Liver (tissue), 9 donors: ENCODE results near the gene ZNF518A. TPM values are rescaled to one million over a fixed set of nuclear protein-coding genes. Genes with fewer than 3 reads are reported as not detected.

ENCODE experiments used
- DNase-seq: peaks from one replicate; pipeline ENCODE4 v3.0.0-alpha.2; 2017; ENCODE audit warnings: low spot score
- H3K27ac ChIP-seq, 2 donors: one replicate each; pipeline ENCODE4 v1.7.0; 2013; ENCODE audit warnings: inconsistent platforms in 2 of 2, low read length in 2 of 2, control low read depth in 1 of 2, low read depth in 1 of 2, mild to moderate bottlenecking in 1 of 2
- H3K27me3 ChIP-seq, 4 donors: one replicate each; pipeline versions ENCODE4 v1.6.1 to v1.7.0; 2013; ENCODE audit warnings: low read length in 3 of 4, inconsistent platforms in 1 of 4, mild to moderate bottlenecking in 1 of 4, moderate library complexity in 1 of 4; ENCODE audit not compliant: control insufficient read depth in 4 of 4, insufficient read depth in 4 of 4
- H3K36me3 ChIP-seq, 4 donors: one replicate each; pipeline versions ENCODE4 v1.6.1 to v1.7.0; 2013; ENCODE audit warnings: low read length in 3 of 4, mild to moderate bottlenecking in 3 of 4, low read depth in 1 of 4, moderate library complexity in 1 of 4; ENCODE audit not compliant: control insufficient read depth in 4 of 4, insufficient read depth in 3 of 4
- H3K4me1 ChIP-seq, 4 donors: one replicate each; pipeline versions ENCODE4 v1.6.1 to v1.7.0; 2013; ENCODE audit warnings: low read length in 3 of 4, mild to moderate bottlenecking in 3 of 4, moderate library complexity in 1 of 4; ENCODE audit not compliant: control insufficient read depth in 4 of 4, insufficient read depth in 4 of 4
- H3K4me3 ChIP-seq, 3 donors: one replicate each; pipeline versions ENCODE4 v1.6.1 to v1.7.0; 2013; ENCODE audit warnings: low read length in 3 of 3, control low read depth in 1 of 3, low read depth in 1 of 3, mild to moderate bottlenecking in 1 of 3
- H3K9ac ChIP-seq, 2 donors: one replicate each; pipeline ENCODE4 v1.7.0; 2013; ENCODE audit warnings: low read length in 2 of 2, mild to moderate bottlenecking in 2 of 2, moderate library complexity in 2 of 2, control low read depth in 1 of 2, low read depth in 1 of 2
- H3K9me3 ChIP-seq, 4 donors: one replicate each; pipeline versions ENCODE4 v1.6.1 to v1.7.0; 2013; ENCODE audit warnings: low read length in 3 of 4; ENCODE audit not compliant: control insufficient read depth in 4 of 4
- EGR1 ChIP-seq, 2 donors: IDR thresholded peaks; 2 replicates each; pipeline ENCODE4 v1.6.1; 2016 to 2018; ENCODE audit warnings: antibody characterized with exemption in 2 of 2, low read depth in 2 of 2
- FOXA2 ChIP-seq: IDR thresholded peaks from 2 replicates; pipeline ENCODE4 v1.6.1; 2016; ENCODE audit warnings: antibody characterized with exemption
- GABPA ChIP-seq, 2 donors: IDR thresholded peaks in 1 of 2; conservative IDR thresholded peaks in 1 of 2; 2 replicates each; pipeline ENCODE4 v1.6.1; 2016; ENCODE audit warnings: antibody characterized with exemption in 2 of 2, mild to moderate bottlenecking in 1 of 2, moderate library complexity in 1 of 2
- HNF4A ChIP-seq, 2 donors: conservative IDR thresholded peaks; 2 replicates each; pipeline ENCODE4 v1.6.1; 2016; ENCODE audit warnings: antibody characterized with exemption in 2 of 2, mild to moderate bottlenecking in 2 of 2
- HNF4G ChIP-seq: IDR thresholded peaks from 2 replicates; pipeline ENCODE4 v1.6.1; 2016; ENCODE audit warnings: antibody characterized with exemption
- JUND ChIP-seq, 2 donors: IDR thresholded peaks; 2 replicates each; pipeline ENCODE4 v1.6.1; 2016; ENCODE audit warnings: antibody characterized with exemption in 2 of 2
- MAX ChIP-seq: IDR thresholded peaks from 2 replicates; pipeline ENCODE4 v1.6.1; 2016; ENCODE audit warnings: antibody characterized with exemption
- NR2F2 ChIP-seq: IDR thresholded peaks from 2 replicates; pipeline ENCODE4 v1.6.1; 2016; ENCODE audit warnings: antibody characterized with exemption
- RAD21 ChIP-seq, 2 donors: IDR thresholded peaks; 2 replicates each; pipeline ENCODE4 v1.6.1; 2016; ENCODE audit warnings: antibody characterized with exemption in 2 of 2, mild to moderate bottlenecking in 2 of 2
- RXRA ChIP-seq, 2 donors: IDR thresholded peaks; 2 replicates each; pipeline ENCODE4 v1.6.1; 2017 to 2018; ENCODE audit warnings: antibody characterized with exemption in 2 of 2, mild to moderate bottlenecking in 1 of 2
- SP1 ChIP-seq: IDR thresholded peaks from 2 replicates; pipeline ENCODE4 v1.6.1; 2018; ENCODE audit warnings: antibody characterized with exemption, mild to moderate bottlenecking
- TAF1 ChIP-seq: conservative IDR thresholded peaks from 2 replicates; pipeline ENCODE4 v1.6.1; 2016; ENCODE audit warnings: antibody characterized with exemption, mild to moderate bottlenecking
- YY1 ChIP-seq: IDR thresholded peaks from 2 replicates; pipeline ENCODE4 v1.6.1; 2016; ENCODE audit warnings: antibody characterized with exemption, mild to moderate bottlenecking
- WGBS: extraction: QIAGEN DNeasy Blood & Tissue Kit; methylation state at CpG from one replicate; pipeline ENCODE4 v1.1.7; 2013; 5-methylcytosine and 5-hydroxymethylcytosine counted together
- polyA plus RNA-seq, 2 donors: library from polyadenylated mRNA; stranded (reverse) in 1 of 2; unstranded in 1 of 2; fragments of 200-250 nt in 1 of 2; fragments of >200 nt in 1 of 2; fragmentation: Nextera tagmentation in 1 of 2; extraction: Ambion mirVana in 1 of 2; gene quantifications; one replicate each; pipeline versions ENCODE4 v1.2.1 to v1.2.3, GENCODE V29; 2013 to 2015
- total RNA-seq, 2 donors: library from RNA; depleted of rRNA; stranded (reverse); fragments of >200 nt; gene quantifications; one replicate each; pipeline ENCODE4 v1.2.3, GENCODE V29; 2014
- TF ChIP-seq, protein P1 (sequence below): IDR thresholded peaks from 2 replicates; pipeline ENCODE4 v1.6.1; 2016; ENCODE audit warnings: antibody characterized with exemption, mild to moderate bottlenecking
- TF ChIP-seq, protein P2 (sequence below): IDR thresholded peaks from 2 replicates; pipeline ENCODE4 v1.6.1; 2016; ENCODE audit warnings: antibody characterized with exemption
- TF ChIP-seq, protein P3 (sequence below): IDR thresholded peaks from 2 replicates; pipeline ENCODE4 v1.6.1; 2016; ENCODE audit warnings: antibody characterized with exemption
- donor health status: healthy.
- donor health status: healthy.
- donor health status: healthy.
- donor health status: healthy.
- donor health status: healthy.

The ZNF518A gene
- 10 to 100 TPM; 15.9 to 23.0 TPM for total RNA-seq
- polyA plus RNA-seq = 10 to 100 TPM in 1 of 2 donors, 1 to 10 TPM in 1; 1.8 to 11.3 TPM

DNA sequence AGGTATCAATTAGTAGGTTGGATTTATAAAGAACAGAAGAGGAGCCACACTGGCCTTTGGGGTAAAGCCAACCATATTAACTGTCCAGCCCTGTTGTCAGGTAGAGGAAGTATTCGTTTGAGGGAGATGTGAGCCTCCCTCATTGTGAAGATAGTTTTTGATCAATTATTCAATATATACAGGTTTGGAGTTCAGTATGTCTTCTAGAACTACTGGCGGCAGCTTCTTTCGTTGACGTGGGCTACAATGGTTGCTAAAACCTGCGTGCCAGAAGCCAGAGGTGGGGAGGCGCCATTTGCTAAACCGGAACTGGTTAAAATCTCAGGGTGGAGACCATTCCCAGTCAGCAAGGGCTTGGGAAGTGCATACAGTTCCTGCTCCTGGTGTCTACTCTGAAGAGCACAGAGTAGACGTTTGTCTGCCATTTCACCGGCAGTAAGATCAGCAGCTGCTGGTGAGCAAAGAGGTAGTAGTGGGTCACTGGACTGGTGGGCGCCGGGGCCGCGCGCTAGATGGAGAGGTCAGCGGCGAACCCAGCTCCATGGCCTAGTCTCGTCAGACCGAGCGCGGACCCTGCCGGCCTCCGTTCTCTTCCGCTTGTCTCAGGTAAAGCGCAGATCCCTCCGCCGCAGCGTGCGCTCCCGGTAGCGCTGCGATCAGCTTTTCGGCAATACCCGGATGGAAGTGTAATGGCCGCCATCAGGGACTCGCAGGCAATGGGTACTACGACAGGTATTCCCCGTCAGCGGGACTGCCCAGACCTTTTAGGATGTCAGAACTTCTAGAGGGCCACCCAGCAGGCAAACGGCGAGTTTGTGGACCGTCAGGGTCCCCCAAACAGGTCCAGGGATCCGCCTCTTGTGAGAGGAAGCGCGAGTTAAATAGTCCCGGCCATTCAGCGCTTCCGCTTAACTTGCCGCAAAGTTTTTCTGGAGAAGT, at the start of gene ZNF518A:
TSS of gene ZNF518A (plus strand) at position 911 of the 939 bp plus-strand sequence. CDS start 26,026 bp downstream, outside the sequence.
- WGBS = 10% methylated on average over 48 of the region's 48 CpGs
- Histone ChIP-seq H3K4me3 (peak within 1 kb of the TSS; percentile 82 to 99 (median 84)), H3K27me3 (peaks cover 0 to 4% (median 1%) of the 10 kb centered on the region in 4 donors), H3K27ac (peak within 1 kb of the TSS; percentile 87 to 95), H3K36me3 (peaks cover 0 to 15% (median 3%) of the 10 kb centered on the region in 4 donors), H3K9me3 (peaks cover 0 to 8% (median under 1%) of the 10 kb centered on the region in 4 donors), H3K9ac (peak within 1 kb of the TSS; percentile 28 to 77), H3K4me1 (peaks cover 0 to 17% (median 10%) of the 10 kb centered on the region in 4 donors)
- TF ChIP-seq GABPA (IDR thresholded peaks at IDR 0.05 in 1 of 2, conservative IDR thresholded peaks at IDR 0.05 in 1 of 2) (peak; percentile 63 to 95), RXRA (IDR thresholded peaks at IDR 0.05) (peak in 1 of 2 donors; percentile 21), YY1 (peak; percentile 99), FOXA2 (no peak), MAX (peak; percentile 94), NR2F2 (peak; percentile 3), HNF4G (no peak), TAF1 (no peak), SP1 (peak; percentile 22), HNF4A (conservative IDR thresholded peaks at IDR 0.05) (peak; percentile 6 to 13), JUND (IDR thresholded peaks at IDR 0.05) (no peak), EGR1 (IDR thresholded peaks at IDR 0.05; ENCODE audit: low read depth in 2 of 2) (peak; percentile 14 to 51)
- TF ChIP-seq, protein P1, sequence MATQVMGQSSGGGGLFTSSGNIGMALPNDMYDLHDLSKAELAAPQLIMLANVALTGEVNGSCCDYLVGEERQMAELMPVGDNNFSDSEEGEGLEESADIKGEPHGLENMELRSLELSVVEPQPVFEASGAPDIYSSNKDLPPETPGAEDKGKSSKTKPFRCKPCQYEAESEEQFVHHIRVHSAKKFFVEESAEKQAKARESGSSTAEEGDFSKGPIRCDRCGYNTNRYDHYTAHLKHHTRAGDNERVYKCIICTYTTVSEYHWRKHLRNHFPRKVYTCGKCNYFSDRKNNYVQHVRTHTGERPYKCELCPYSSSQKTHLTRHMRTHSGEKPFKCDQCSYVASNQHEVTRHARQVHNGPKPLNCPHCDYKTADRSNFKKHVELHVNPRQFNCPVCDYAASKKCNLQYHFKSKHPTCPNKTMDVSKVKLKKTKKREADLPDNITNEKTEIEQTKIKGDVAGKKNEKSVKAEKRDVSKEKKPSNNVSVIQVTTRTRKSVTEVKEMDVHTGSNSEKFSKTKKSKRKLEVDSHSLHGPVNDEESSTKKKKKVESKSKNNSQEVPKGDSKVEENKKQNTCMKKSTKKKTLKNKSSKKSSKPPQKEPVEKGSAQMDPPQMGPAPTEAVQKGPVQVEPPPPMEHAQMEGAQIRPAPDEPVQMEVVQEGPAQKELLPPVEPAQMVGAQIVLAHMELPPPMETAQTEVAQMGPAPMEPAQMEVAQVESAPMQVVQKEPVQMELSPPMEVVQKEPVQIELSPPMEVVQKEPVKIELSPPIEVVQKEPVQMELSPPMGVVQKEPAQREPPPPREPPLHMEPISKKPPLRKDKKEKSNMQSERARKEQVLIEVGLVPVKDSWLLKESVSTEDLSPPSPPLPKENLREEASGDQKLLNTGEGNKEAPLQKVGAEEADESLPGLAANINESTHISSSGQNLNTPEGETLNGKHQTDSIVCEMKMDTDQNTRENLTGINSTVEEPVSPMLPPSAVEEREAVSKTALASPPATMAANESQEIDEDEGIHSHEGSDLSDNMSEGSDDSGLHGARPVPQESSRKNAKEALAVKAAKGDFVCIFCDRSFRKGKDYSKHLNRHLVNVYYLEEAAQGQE = peak; percentile 29
- TF ChIP-seq, protein P2, sequence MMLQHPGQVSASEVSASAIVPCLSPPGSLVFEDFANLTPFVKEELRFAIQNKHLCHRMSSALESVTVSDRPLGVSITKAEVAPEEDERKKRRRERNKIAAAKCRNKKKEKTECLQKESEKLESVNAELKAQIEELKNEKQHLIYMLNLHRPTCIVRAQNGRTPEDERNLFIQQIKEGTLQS = peak; percentile 19
- TF ChIP-seq, protein P3, sequence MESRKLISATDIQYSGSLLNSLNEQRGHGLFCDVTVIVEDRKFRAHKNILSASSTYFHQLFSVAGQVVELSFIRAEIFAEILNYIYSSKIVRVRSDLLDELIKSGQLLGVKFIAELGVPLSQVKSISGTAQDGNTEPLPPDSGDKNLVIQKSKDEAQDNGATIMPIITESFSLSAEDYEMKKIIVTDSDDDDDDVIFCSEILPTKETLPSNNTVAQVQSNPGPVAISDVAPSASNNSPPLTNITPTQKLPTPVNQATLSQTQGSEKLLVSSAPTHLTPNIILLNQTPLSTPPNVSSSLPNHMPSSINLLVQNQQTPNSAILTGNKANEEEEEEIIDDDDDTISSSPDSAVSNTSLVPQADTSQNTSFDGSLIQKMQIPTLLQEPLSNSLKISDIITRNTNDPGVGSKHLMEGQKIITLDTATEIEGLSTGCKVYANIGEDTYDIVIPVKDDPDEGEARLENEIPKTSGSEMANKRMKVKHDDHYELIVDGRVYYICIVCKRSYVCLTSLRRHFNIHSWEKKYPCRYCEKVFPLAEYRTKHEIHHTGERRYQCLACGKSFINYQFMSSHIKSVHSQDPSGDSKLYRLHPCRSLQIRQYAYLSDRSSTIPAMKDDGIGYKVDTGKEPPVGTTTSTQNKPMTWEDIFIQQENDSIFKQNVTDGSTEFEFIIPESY = peak; percentile 64
- DNase-seq = peak; percentile 93

GRCh38 chr10:96082153-96082552, 47.9 kb upstream of the ZNF518A start:
- WGBS = 99% methylated on average over 2 of the region's 2 CpGs
- Histone ChIP-seq H3K9ac (no peak overlapping the region), H3K4me1 (no peaks in the 10 kb centered on the region), H3K27ac (no peak overlapping the region), H3K4me3 (no peak overlapping the region), H3K27me3 (no peaks in the 10 kb centered on the region), H3K36me3 (no peaks in the 10 kb centered on the region), H3K9me3 (no peaks in the 10 kb centered on the region)
- TF ChIP-seq RAD21 (IDR thresholded peaks at IDR 0.05) (no peak), TAF1 (no peak), JUND (IDR thresholded peaks at IDR 0.05) (no peak), HNF4G (no peak), GABPA (IDR thresholded peaks at IDR 0.05 in 1 of 2, conservative IDR thresholded peaks at IDR 0.05 in 1 of 2) (no peak), RXRA (IDR thresholded peaks at IDR 0.05) (no peak), FOXA2 (no peak), MAX (no peak), HNF4A (conservative IDR thresholded peaks at IDR 0.05) (no peak), EGR1 (IDR thresholded peaks at IDR 0.05; ENCODE audit: low read depth in 2 of 2) (no peak)
- TF ChIP-seq, protein P2 = no peak
- TF ChIP-seq, protein P1 = no peak
- no peak for DNase-seq
